Colonic mucosa (tissue), 4 donors: ENCODE measurements around the gene RAPGEF4. TPM values are rescaled to one million over a fixed set of nuclear protein-coding genes. Genes with fewer than 3 reads are reported as not detected.
"Not testable (repeated sequence)": the region's sequence is repeated elsewhere in the genome, so short reads cannot be mapped to it uniquely, and the experiment has no call there.

ENCODE experiments used
- DNase-seq: peaks from one replicate; pipeline ENCODE4 v3.0.0-alpha.2; 2020
- H3K27ac ChIP-seq: fragments of 200-600 bp; one replicate; pipeline ENCODE4 v1.8.0; 2021
- H3K27me3 ChIP-seq: fragments of 200-600 bp; one replicate; pipeline ENCODE4 v1.8.0; 2021
- H3K36me3 ChIP-seq: fragments of 200-600 bp; one replicate; pipeline ENCODE4 v1.8.0; 2021
- H3K4me1 ChIP-seq: fragments of 200-600 bp; one replicate; pipeline ENCODE4 v1.8.0; 2021; ENCODE audit warnings: mild to moderate bottlenecking
- H3K4me3 ChIP-seq: fragments of 200-600 bp; one replicate; pipeline ENCODE4 v1.8.0; 2021
- H3K9ac ChIP-seq, 2 donors: one replicate each; pipeline ENCODE4 v1.7.0; 2013; ENCODE audit warnings: control low read depth in 2 of 2, low read depth in 2 of 2, low read length in 2 of 2
- H3K9me3 ChIP-seq: fragments of 200-600 bp; one replicate; pipeline ENCODE4 v1.8.0; 2021
- intact Hi-C: fragments of 100-400 bp; cut with DNase I; formaldehyde crosslinking; loops from one replicate; pipeline ENCODE4 v1.14.1; 2022
- total RNA-seq, 2 donors: library from RNA; stranded (reverse); fragmentation: NEBNext Ultra II Directional in 1 of 2; extraction: Animal tissue kit (Norgen Biotek cat#: 25700) in 1 of 2; gene quantifications; one replicate each; pipeline ENCODE4 v1.2.1, GENCODE V29; 2021
- TF ChIP-seq, protein P1 (sequence below): fragments of 200-600 bp; IDR thresholded peaks from one replicate; pipeline ENCODE4 v1.8.0; 2022; ENCODE audit warnings: antibody characterized with exemption, mild to moderate bottlenecking
- donor health status: healthy.
- donor health status: DM: no; HTN: no; CAD: no.
- donor health status: DM: no; HTN: no; CAD: no.

RAPGEF4 gene
- total RNA-seq, 2 donors from 2014 or later, result 1.3 to 1.5 TPM

DNA sequence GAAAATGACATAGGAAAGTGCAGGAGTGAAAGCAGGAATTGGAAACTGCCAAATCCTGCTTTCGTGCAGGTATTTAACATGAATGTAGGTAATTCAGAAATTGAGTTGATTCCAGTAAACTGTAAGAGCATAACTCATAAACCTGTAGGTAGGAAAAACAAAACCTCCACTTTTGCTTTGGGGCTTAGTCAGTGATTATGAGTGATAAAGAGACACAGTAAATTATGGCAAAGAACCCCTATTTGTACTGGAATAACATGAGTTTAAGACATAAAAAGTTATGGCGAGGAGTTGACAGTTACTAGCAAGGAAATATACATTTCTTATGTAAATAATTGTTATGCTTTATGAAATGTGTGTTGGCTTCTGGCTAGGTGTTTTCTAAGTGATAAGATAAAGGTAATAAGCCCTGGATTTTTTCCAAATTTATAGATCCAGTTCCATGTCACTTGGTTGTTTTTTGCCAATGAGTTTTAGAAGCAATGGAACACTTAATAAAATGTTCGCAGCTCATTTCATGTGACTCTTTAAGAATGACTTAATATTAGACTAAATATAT, 357.3 kb downstream of the RAPGEF4 start:
- no peaks in the 10 kb centered on the region for H3K27me3 ChIP-seq
- no peak overlapping the region for H3K27ac ChIP-seq
- no peaks in the 10 kb centered on the region for H3K9me3 ChIP-seq
- DNase-seq, result no peak
- TF ChIP-seq, protein P1, sequence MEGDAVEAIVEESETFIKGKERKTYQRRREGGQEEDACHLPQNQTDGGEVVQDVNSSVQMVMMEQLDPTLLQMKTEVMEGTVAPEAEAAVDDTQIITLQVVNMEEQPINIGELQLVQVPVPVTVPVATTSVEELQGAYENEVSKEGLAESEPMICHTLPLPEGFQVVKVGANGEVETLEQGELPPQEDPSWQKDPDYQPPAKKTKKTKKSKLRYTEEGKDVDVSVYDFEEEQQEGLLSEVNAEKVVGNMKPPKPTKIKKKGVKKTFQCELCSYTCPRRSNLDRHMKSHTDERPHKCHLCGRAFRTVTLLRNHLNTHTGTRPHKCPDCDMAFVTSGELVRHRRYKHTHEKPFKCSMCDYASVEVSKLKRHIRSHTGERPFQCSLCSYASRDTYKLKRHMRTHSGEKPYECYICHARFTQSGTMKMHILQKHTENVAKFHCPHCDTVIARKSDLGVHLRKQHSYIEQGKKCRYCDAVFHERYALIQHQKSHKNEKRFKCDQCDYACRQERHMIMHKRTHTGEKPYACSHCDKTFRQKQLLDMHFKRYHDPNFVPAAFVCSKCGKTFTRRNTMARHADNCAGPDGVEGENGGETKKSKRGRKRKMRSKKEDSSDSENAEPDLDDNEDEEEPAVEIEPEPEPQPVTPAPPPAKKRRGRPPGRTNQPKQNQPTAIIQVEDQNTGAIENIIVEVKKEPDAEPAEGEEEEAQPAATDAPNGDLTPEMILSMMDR, result no peak
- no peaks in the 10 kb centered on the region for H3K36me3 ChIP-seq
- H3K4me1 ChIP-seq, result no peaks in the 10 kb centered on the region
- no peak overlapping the region for H3K4me3 ChIP-seq
- intact Hi-C loops, result loop anchor here (5.0 kb wide), 1 partner anchor 66 kb away; no protein-coding TSS in a partner anchor
- H3K9ac ChIP-seq, result no peak overlapping the region

GRCh38 chr2:173093617-173094016, 358.0 kb downstream of the RAPGEF4 start:
- H3K27ac ChIP-seq, H3K9me3 ChIP-seq, DNase-seq, H3K4me3 ChIP-seq, H3K36me3 ChIP-seq, H3K4me1 ChIP-seq, H3K27me3 ChIP-seq, H3K9ac ChIP-seq: not testable (repeated sequence)
- intact Hi-C loops, result loop anchor here (5.0 kb wide), 1 partner anchor 66 kb away; no protein-coding TSS in a partner anchor

DNA sequence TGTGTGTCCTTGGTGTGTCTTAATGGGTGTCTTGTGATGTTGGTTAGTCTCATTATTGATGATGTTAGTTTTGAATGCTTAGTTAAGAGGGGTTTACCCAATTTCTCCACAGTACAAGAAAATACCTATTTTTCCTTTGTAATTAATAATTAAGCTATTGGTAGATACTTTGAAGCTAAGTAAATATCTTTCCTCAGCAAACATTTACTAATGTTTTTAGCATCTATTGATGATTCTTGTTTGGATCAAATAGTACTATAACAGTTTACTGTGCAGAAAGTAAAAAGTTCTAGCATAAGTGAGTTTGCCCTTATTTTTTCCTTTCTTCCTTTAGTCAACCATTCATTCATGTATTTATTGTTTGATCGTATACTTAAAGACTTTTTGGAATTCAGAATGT, 359.1 kb downstream of the RAPGEF4 start:
- no peaks in the 10 kb centered on the region for H3K27me3 ChIP-seq
- no peak overlapping the region for H3K9ac ChIP-seq
- H3K36me3 ChIP-seq, result no peaks in the 10 kb centered on the region
- intact Hi-C loops, result loop anchor here (5.0 kb wide), 1 partner anchor 67 kb away; no protein-coding TSS in a partner anchor
- H3K4me1 ChIP-seq, result no peaks in the 10 kb centered on the region
- no peak overlapping the region for H3K4me3 ChIP-seq
- TF ChIP-seq, protein P1, result no peak
- DNase-seq, result no peak
- no peaks in the 10 kb centered on the region for H3K9me3 ChIP-seq
- H3K27ac ChIP-seq, result no peak overlapping the region

DNA sequence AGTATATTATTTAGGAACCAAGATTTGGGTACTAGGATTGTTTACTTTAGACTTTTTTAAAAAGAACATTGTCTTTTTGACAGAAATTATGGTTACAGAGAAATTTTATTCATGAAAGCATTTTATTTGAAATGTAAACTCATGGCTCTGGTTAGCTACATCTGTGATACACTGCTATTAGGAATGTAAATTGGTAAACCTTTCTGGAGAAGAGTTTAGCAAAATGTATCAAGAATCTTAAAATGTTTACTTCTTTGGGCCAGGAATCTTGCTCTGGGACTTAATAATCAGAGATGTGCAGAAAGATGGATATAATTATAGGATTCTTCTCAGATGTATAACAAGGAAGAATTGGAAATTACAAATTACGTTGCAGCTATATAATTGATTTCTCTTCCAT, 359.7 kb downstream of the RAPGEF4 start:
- Histone ChIP-seq H3K27me3 (no peaks in the 10 kb centered on the region), H3K9ac (no peak overlapping the region), H3K4me1 (no peaks in the 10 kb centered on the region), H3K4me3 (no peak overlapping the region), H3K36me3 (no peaks in the 10 kb centered on the region), H3K9me3 (no peaks in the 10 kb centered on the region), H3K27ac (no peak overlapping the region)
- intact Hi-C loops, result no loop called here
- no peak for DNase-seq
- TF ChIP-seq, protein P1, result no peak

GRCh38 chr2:173099271-173099670, 363.6 kb downstream of the RAPGEF4 start:
- Histone ChIP-seq H3K27ac (no peak overlapping the region), H3K4me1 (no peaks in the 10 kb centered on the region), H3K4me3 (no peak overlapping the region), H3K9ac (no peak overlapping the region), H3K36me3 (no peaks in the 10 kb centered on the region), H3K27me3 (no peaks in the 10 kb centered on the region), H3K9me3 (no peaks in the 10 kb centered on the region)
- TF ChIP-seq, protein P1, result no peak
- intact Hi-C loops, result no loop called here
- DNase-seq, result no peak

DNA sequence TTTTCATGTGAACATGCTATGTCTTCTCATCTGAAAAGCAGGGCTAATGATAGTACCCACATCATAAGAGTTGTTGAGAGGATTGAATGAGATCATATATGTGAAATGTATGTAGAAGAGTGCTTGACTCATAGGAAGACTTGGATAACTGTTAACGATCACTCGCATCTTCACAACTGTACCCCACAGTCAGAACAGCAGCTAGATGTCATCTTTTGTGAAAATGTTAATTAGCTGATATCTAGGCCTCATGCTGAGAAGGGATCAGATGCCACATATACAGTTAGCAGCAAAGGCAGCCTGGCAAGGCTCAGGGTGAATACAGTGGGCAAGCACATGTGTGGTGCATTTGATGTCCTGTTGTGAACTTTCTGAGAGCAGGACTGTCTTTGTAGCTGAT, 364.2 kb downstream of the RAPGEF4 start:
- intact Hi-C loops, result no loop called here
- Histone ChIP-seq H3K36me3 (no peaks in the 10 kb centered on the region), H3K27ac (no peak overlapping the region), H3K4me1 (no peaks in the 10 kb centered on the region), H3K4me3 (no peak overlapping the region), H3K9ac (no peak overlapping the region), H3K27me3 (no peaks in the 10 kb centered on the region), H3K9me3 (no peaks in the 10 kb centered on the region)
- TF ChIP-seq, protein P1, result no peak
- no peak for DNase-seq
